Activated CD8-positive, alpha-beta memory T cell treated with anti-CD3 and anti-CD28 coated beads, Interleukin-2, amount 10 ng/mL, durations not matched to agents 7 days and 5 days (primary cell): ENCODE measurements around the gene SNRPA. TPM values are rescaled to one million over a fixed set of nuclear protein-coding genes. Genes with fewer than 3 reads are reported as not detected.
"Not testable (repeated sequence)": the region's sequence is repeated elsewhere in the genome, so short reads cannot be mapped to it uniquely, and the experiment has no call there.

Experiments
- ATAC-seq: fragments of 150-1000 bp; cut with Tn5 transposase; one replicate; pipeline ENCODE4 v1.10.0; 2021; ENCODE audit warnings: moderate library complexity
- CTCF ChIA-PET: fragments of 350-600 bp; sonication (Branson Sonifier 250); formaldehyde crosslinking; loops from one replicate; lab custom pipeline; 2021; ENCODE audit warnings: antibody characterized with exemption; lab: Charles Lee
- DNase-seq: peaks from one replicate; pipeline ENCODE4 v3.0.0-alpha.2; 2020
- H3K27ac Mint-ChIP-seq: one replicate; pipeline ENCODE4 v1.8.0; 2021; ENCODE audit warnings: mild to moderate bottlenecking, mixed read lengths
- H3K27me3 Mint-ChIP-seq: one replicate; pipeline ENCODE4 v1.8.0; 2021; ENCODE audit warnings: mixed read lengths
- H3K36me3 Mint-ChIP-seq: one replicate; pipeline ENCODE4 v1.8.0; 2021; ENCODE audit warnings: mild to moderate bottlenecking, mixed read lengths
- H3K4me1 Mint-ChIP-seq: one replicate; pipeline ENCODE4 v1.8.0; 2021; ENCODE audit warnings: mixed read lengths
- H3K4me3 Mint-ChIP-seq: one replicate; pipeline ENCODE4 v1.8.0; 2021; ENCODE audit warnings: mild to moderate bottlenecking, moderate library complexity, mixed read lengths
- H3K9me3 Mint-ChIP-seq: one replicate; pipeline ENCODE4 v1.8.0; 2022; ENCODE audit warnings: low read depth, mixed read lengths
- total RNA-seq, 2 experiments: library from RNA; stranded (reverse); gene quantifications; one replicate each; pipeline ENCODE4 v1.2.3, GENCODE V29; 2021

Gene SNRPA
- total RNA-seq, 2 experiments from 2014 or later, result 176 to 193 TPM

GRCh38 chr19:40804783-40805242, 53.8 kb downstream of the SNRPA start:
- DNase-seq (no peak), ATAC-seq (no peak)
- H3K27ac Mint-ChIP-seq, result peak overlapping the region; percentile 89
- H3K4me3 Mint-ChIP-seq, result peak overlapping the region; percentile 65
- H3K9me3 Mint-ChIP-seq, result no peaks in the 10 kb centered on the region
- CTCF ChIA-PET, result interaction anchor here (0.7 to 6.4 kb wide), 8 partner anchors 7 to 170 kb away, joined by 3 to 60 read pairs (median 18); partner anchors contain the start of genes COQ8B, EGLN2, ITPKC and MIA
- H3K4me1 Mint-ChIP-seq, result peaks cover 88% of the 10 kb centered on the region
- H3K36me3 Mint-ChIP-seq, result peaks cover 43% of the 10 kb centered on the region
- no peaks in the 10 kb centered on the region for H3K27me3 Mint-ChIP-seq

GRCh38 chr19:40805258-40805868, 54.4 kb downstream of the SNRPA start:
- DNase-seq, result peak; percentile 71
- peaks cover 43% of the 10 kb centered on the region for H3K36me3 Mint-ChIP-seq
- H3K27me3 Mint-ChIP-seq, result no peaks in the 10 kb centered on the region
- H3K4me1 Mint-ChIP-seq, result peaks cover 87% of the 10 kb centered on the region
- CTCF ChIA-PET, result interaction anchor here (1.4 to 6.4 kb wide), 9 partner anchors 8 to 170 kb away, joined by 3 to 60 read pairs (median 17); partner anchors contain the start of genes COQ8B, EGLN2, ITPKC and MIA
- H3K27ac Mint-ChIP-seq, result peak overlapping the region; percentile 89
- no peak for ATAC-seq
- H3K4me3 Mint-ChIP-seq, result no peak overlapping the region
- no peaks in the 10 kb centered on the region for H3K9me3 Mint-ChIP-seq

- H3K4me3 Mint-ChIP-seq, result peak overlapping the region; percentile 31
- ATAC-seq (peak; percentile 54), DNase-seq (peak; percentile 87)
- H3K4me1 Mint-ChIP-seq, result peaks cover 84% of the 10 kb centered on the region
- CTCF ChIA-PET, result interaction anchor here (0.8 to 6.4 kb wide), 19 partner anchors 9 to 453 kb away, joined by 3 to 60 read pairs (median 5); partner anchors contain the start of genes ACTMAP, COQ8B, EGLN2 and ITPKC
- no peaks in the 10 kb centered on the region for H3K9me3 Mint-ChIP-seq
- peak overlapping the region; percentile 89 for H3K27ac Mint-ChIP-seq
- H3K27me3 Mint-ChIP-seq, result peaks cover 3% of the 10 kb centered on the region
- H3K36me3 Mint-ChIP-seq, result peaks cover 37% of the 10 kb centered on the region
Measured at GRCh38 chr19:40806423-40807146, 55.6 kb downstream of the SNRPA start.

GRCh38 chr19:40807147-40808020, 56.4 kb downstream of the SNRPA start:
- H3K4me3 Mint-ChIP-seq, result no peak overlapping the region
- H3K27me3 Mint-ChIP-seq, result peaks cover 8% of the 10 kb centered on the region
- peak overlapping the region; percentile 89 for H3K27ac Mint-ChIP-seq
- ATAC-seq (no peak), DNase-seq (no peak)
- H3K36me3 Mint-ChIP-seq, result peaks cover 31% of the 10 kb centered on the region
- H3K9me3 Mint-ChIP-seq, result no peaks in the 10 kb centered on the region
- H3K4me1 Mint-ChIP-seq, result peaks cover 80% of the 10 kb centered on the region
- CTCF ChIA-PET, result interaction anchor here (0.9 to 6.4 kb wide), 17 partner anchors 10 to 198 kb away, joined by 3 to 60 read pairs (median 6); partner anchors contain the start of genes ACTMAP, EGLN2, MIA and RAB4B

- Mint-ChIP-seq H3K9me3 (no peaks in the 10 kb centered on the region), H3K36me3 (peaks cover 30% of the 10 kb centered on the region), H3K4me1 (peaks cover 75% of the 10 kb centered on the region), H3K4me3 (no peak overlapping the region), H3K27ac (no peak overlapping the region), H3K27me3 (peaks cover 14% of the 10 kb centered on the region)
- CTCF ChIA-PET, result interaction anchor here (1.3 to 6.4 kb wide), 8 partner anchors 11 to 148 kb away, joined by 3 to 60 read pairs (median 18); partner anchors contain the start of genes ACTMAP, EGLN2, MIA and RAB4B
- ATAC-seq (no peak), DNase-seq (no peak)
Measured at GRCh38 chr19:40808021-40808325, 57.0 kb downstream of the SNRPA start.

GRCh38 chr19:40808497-40808896, 57.5 kb downstream of the SNRPA start:
- DNase-seq, result no peak
- Mint-ChIP-seq H3K9me3 (no peaks in the 10 kb centered on the region), H3K4me1 (peaks cover 70% of the 10 kb centered on the region), H3K27ac (no peak overlapping the region), H3K27me3 (peaks cover 14% of the 10 kb centered on the region), H3K4me3 (no peak overlapping the region), H3K36me3 (peaks cover 28% of the 10 kb centered on the region)
- CTCF ChIA-PET, result interaction anchor here (2.4 to 6.4 kb wide), 6 partner anchors 10 to 148 kb away, joined by 6 to 60 read pairs (median 32); partner anchors contain the start of genes ACTMAP, MIA, RAB4B and SNRPA
- no peak for ATAC-seq

- CTCF ChIA-PET, result interaction anchor here (2.4 to 5.4 kb wide), 2 partner anchors 32 to 149 kb away, joined by 6 to 47 read pairs; partner anchors contain the start of genes MIA and RAB4B
Measured at GRCh38 chr19:40809358-40810086, 58.5 kb downstream of the SNRPA start.

GRCh38 chr19:40810160-40810559, 59.2 kb downstream of the SNRPA start:
- no peaks in the 10 kb centered on the region for H3K9me3 Mint-ChIP-seq
- CTCF ChIA-PET, result interaction anchor here (2.4 kb wide), 1 partner anchor 150 kb away, joined by 6 read pairs; no protein-coding TSS in a partner anchor
- no peak overlapping the region for H3K27ac Mint-ChIP-seq
- DNase-seq (no peak), ATAC-seq (no peak)
- peaks cover 17% of the 10 kb centered on the region for H3K36me3 Mint-ChIP-seq
- H3K4me1 Mint-ChIP-seq, result peaks cover 53% of the 10 kb centered on the region
- peaks cover 22% of the 10 kb centered on the region for H3K27me3 Mint-ChIP-seq
- peak overlapping the region; percentile 77 for H3K4me3 Mint-ChIP-seq

More at GRCh38 chr19:40809358-40810086, 58.5 kb downstream of the SNRPA start:
- Mint-ChIP-seq H3K9me3 (no peaks in the 10 kb centered on the region), H3K27me3 (peaks cover 18% of the 10 kb centered on the region), H3K4me3 (no peak overlapping the region), H3K4me1 (peaks cover 60% of the 10 kb centered on the region), H3K36me3 (peaks cover 20% of the 10 kb centered on the region), H3K27ac (no peak overlapping the region)
- DNase-seq, result no peak
- ATAC-seq, result no peak

GRCh38 chr19:40810649-40811408, 59.8 kb downstream of the SNRPA start:
- not testable (repeated sequence) for H3K9me3 Mint-ChIP-seq
- Mint-ChIP-seq H3K27ac (peak overlapping the region; percentile 79), H3K36me3 (peaks cover 17% of the 10 kb centered on the region), H3K4me1 (peaks cover 47% of the 10 kb centered on the region), H3K27me3 (peaks cover 25% of the 10 kb centered on the region), H3K4me3 (peak overlapping the region; percentile 77)
- ATAC-seq, result peak; percentile 89
- CTCF ChIA-PET, result interaction anchor here (1.0 to 1.1 kb wide), 2 partner anchors 33 to 60 kb away, joined by 4 to 7 read pairs; partner anchors contain the start of genes ACTMAP and RAB4B
- peak; percentile 79 for DNase-seq

- ATAC-seq, result no peak
- DNase-seq, result peak; percentile 42
- H3K36me3 Mint-ChIP-seq, result peaks cover 16% of the 10 kb centered on the region
- H3K9me3 Mint-ChIP-seq, result no peaks in the 10 kb centered on the region
- H3K27me3 Mint-ChIP-seq, result peaks cover 28% of the 10 kb centered on the region
- CTCF ChIA-PET, result interaction anchor here (1.0 to 1.3 kb wide), 3 partner anchors 34 to 177 kb away, joined by 4 to 7 read pairs (median 5); partner anchors contain the start of genes ACTMAP and RAB4B
- H3K27ac Mint-ChIP-seq, result peak overlapping the region; percentile 37
- H3K4me1 Mint-ChIP-seq, result peaks cover 38% of the 10 kb centered on the region
- peak overlapping the region; percentile 54 for H3K4me3 Mint-ChIP-seq
Measured at GRCh38 chr19:40811478-40812341, 60.7 kb downstream of the SNRPA start.
